Measurements from ENCODE around the gene ATP6V0A1. TPM values are rescaled to one million over a fixed set of nuclear protein-coding genes. Genes with fewer than 3 reads are reported as not detected.

ATP6V0A1 gene
- total RNA-seq, 1 experiment from 2014 or later: 54.6 TPM

DNA sequence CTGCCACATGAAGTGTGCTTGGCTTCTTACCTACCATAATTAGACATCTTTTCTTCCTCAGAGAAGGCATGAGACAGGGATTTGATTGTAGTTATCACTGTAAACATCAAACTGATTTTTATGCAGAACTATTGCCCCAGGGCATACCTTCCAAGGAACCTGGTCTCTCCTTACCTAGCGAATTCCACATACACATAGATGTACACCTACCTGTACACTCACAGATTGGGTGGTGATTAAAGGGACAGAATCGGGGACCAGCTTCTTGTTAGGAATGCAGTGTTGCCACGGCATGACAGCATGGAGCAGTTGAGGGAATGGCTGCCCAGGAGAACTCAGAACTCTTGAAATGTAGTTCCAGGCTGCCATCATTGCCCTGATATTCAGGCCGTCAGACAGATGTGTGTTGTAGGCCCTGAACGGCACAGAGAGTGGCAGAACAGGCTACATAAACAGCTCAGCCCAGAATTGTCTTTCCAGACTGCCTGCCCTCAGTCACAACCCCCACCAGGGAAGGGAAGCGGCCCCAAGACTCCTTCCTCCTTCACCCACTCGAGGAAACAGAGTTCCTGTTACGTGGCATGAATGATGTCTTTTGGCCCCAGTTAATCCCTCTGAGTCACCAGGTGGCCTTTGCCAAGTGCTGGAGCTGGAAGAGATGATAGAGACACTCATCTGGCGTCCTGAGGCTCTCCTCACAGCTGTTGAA lies 59.5 kb downstream of the ATP6V0A1 start:
- intact Hi-C loops (cut with micrococcal nuclease; ENCODE audit: unreplicated experiment): loop anchor here (5.0 kb wide), 1 partner anchor 111 kb away; no protein-coding TSS in a partner anchor
- BruUV-seq (replicated peaks): no TSS peak
- no peak for TF ChIP-seq EZH2 (IDR thresholded peaks at IDR 0.05; ENCODE audit: borderline replicate concordance, low read depth, low read length, poor library complexity, severe bottlenecking)
- TF ChIP-seq, protein P1, sequence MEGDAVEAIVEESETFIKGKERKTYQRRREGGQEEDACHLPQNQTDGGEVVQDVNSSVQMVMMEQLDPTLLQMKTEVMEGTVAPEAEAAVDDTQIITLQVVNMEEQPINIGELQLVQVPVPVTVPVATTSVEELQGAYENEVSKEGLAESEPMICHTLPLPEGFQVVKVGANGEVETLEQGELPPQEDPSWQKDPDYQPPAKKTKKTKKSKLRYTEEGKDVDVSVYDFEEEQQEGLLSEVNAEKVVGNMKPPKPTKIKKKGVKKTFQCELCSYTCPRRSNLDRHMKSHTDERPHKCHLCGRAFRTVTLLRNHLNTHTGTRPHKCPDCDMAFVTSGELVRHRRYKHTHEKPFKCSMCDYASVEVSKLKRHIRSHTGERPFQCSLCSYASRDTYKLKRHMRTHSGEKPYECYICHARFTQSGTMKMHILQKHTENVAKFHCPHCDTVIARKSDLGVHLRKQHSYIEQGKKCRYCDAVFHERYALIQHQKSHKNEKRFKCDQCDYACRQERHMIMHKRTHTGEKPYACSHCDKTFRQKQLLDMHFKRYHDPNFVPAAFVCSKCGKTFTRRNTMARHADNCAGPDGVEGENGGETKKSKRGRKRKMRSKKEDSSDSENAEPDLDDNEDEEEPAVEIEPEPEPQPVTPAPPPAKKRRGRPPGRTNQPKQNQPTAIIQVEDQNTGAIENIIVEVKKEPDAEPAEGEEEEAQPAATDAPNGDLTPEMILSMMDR (conservative IDR thresholded peaks at IDR 0.05; ENCODE audit: low read depth, low read length): no peak
- Histone ChIP-seq H3K27ac (ENCODE audit: low read depth, low read length, poor library complexity, severe bottlenecking) (peak overlapping the region; percentile 63), H3K4me3 (ENCODE audit: low read depth, low read length, poor library complexity, severe bottlenecking) (no peak overlapping the region), H3K9me3 (ENCODE audit: low read depth, low read length, poor library complexity, severe bottlenecking) (no peaks in the 10 kb centered on the region), H3K36me3 (ENCODE audit: insufficient read depth, low read length, poor library complexity, severe bottlenecking) (no peaks in the 10 kb centered on the region), H3K27me3 (replicated peaks; ENCODE audit: insufficient read depth, low read depth, low read length, poor library complexity) (no peaks in the 10 kb centered on the region), H3K4me1 (ENCODE audit: insufficient read depth, low read length, poor library complexity, severe bottlenecking) (peaks cover 29% of the 10 kb centered on the region)
- DNase-seq (ENCODE audit: low spot score): peak; percentile 73
- CTCF ChIA-PET: interaction anchor here (0.6 to 0.7 kb wide), 3 partner anchors 9 to 257 kb away, joined by 3 to 5 read pairs (median 3); no protein-coding TSS in a partner anchor
- POLR2A ChIA-PET (ENCODE audit: low non-redundant PET): no interaction called here

DNA sequence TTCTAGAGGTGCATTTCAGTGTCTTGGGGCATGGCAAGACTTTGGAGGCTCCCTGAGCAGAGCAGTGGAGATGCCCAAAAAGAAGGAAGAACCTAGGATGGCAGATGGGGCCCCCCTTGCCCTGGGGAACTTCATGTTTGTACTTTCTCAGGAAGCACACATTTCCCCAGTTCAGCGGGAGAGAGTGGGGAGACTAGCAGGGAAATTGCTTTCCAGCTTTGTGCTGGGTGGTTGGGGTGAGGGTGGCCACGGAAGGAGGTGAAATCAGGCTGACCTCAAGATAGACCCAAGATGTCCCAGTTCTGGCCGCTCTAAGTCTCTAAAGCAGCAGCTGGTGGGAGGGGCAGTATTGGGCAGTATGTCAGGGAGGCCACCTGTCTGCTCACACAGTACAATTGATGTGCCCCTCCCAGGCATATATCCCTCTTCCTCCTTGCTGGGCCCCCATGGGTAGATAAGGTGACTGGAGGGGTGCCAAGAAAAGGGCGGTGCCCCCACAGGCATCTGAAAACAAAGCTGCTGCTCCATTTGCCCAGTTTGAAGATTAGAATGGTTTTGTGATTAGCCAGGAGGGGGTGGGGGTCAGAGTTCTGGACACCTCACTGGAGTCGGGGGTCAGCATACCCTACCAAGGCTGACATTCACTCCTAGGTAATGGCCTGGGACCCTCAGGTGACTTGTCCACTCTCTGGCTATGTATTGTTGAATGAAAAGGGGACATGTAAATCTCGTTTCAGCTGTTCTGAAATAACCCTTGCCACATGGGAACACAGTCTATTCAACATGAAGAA lies 60.3 kb downstream of the ATP6V0A1 start:
- BruUV-seq (replicated peaks): no TSS peak

More for the DNA sequence above, 60.3 kb downstream of the ATP6V0A1 start:
- Histone ChIP-seq H3K27ac (ENCODE audit: low read depth, low read length, poor library complexity, severe bottlenecking) (peak overlapping the region; percentile 63), H3K4me3 (ENCODE audit: low read depth, low read length, poor library complexity, severe bottlenecking) (no peak overlapping the region), H3K36me3 (ENCODE audit: insufficient read depth, low read length, poor library complexity, severe bottlenecking) (no peaks in the 10 kb centered on the region), H3K9me3 (ENCODE audit: low read depth, low read length, poor library complexity, severe bottlenecking) (no peaks in the 10 kb centered on the region), H3K4me1 (ENCODE audit: insufficient read depth, low read length, poor library complexity, severe bottlenecking) (peaks cover 29% of the 10 kb centered on the region), H3K27me3 (replicated peaks; ENCODE audit: insufficient read depth, low read depth, low read length, poor library complexity) (no peaks in the 10 kb centered on the region)
- ChIA-PET CTCF (no interaction called here), POLR2A (ENCODE audit: low non-redundant PET) (no interaction called here)
- TF ChIP-seq, protein P1 (conservative IDR thresholded peaks at IDR 0.05; ENCODE audit: low read depth, low read length): no peak
- TF ChIP-seq EZH2 (IDR thresholded peaks at IDR 0.05; ENCODE audit: borderline replicate concordance, low read depth, low read length, poor library complexity, severe bottlenecking): no peak
- intact Hi-C loops (cut with micrococcal nuclease; ENCODE audit: unreplicated experiment): loop anchor here (5.0 kb wide), 1 partner anchor 112 kb away; no protein-coding TSS in a partner anchor
- no peak for DNase-seq (ENCODE audit: low spot score)
